Chondrocyte (in vitro differentiated cells): Measurements from ENCODE around the gene ZNF586. TPM values are rescaled to one million over a fixed set of nuclear protein-coding genes. Genes with fewer than 3 reads are reported as not detected.
"Not testable (repeated sequence)": the region's sequence is repeated elsewhere in the genome, so short reads cannot be mapped to it uniquely, and the experiment has no call there.

Experiments
- DNase-seq: peaks from one replicate; pipeline ENCODE4 v3.0.0; 2021; ENCODE audit warnings: mixed read lengths, low spot score
- H3K27ac Mint-ChIP-seq: one replicate; pipeline ENCODE4 v1.8.0; 2021; ENCODE audit warnings: mild to moderate bottlenecking, moderate library complexity, mixed read lengths; ENCODE audit not compliant: unreplicated experiment
- H3K27me3 Mint-ChIP-seq: 2 replicates; pipeline ENCODE4 v1.8.0; 2021; ENCODE audit warnings: low read depth, mixed read lengths
- H3K36me3 Mint-ChIP-seq: 2 replicates; pipeline ENCODE4 v1.8.0; 2021; ENCODE audit warnings: low read depth, mixed read lengths
- H3K4me1 Mint-ChIP-seq: 2 replicates; pipeline ENCODE4 v1.8.0; 2021; ENCODE audit warnings: low read depth, mild to moderate bottlenecking, mixed read lengths
- H3K4me3 Mint-ChIP-seq: one replicate; pipeline ENCODE4 v1.8.0; 2021; ENCODE audit warnings: mild to moderate bottlenecking, moderate library complexity, mixed read lengths; ENCODE audit not compliant: unreplicated experiment
- H3K9me3 Mint-ChIP-seq: 2 replicates; pipeline ENCODE4 v1.8.0; 2021; ENCODE audit warnings: low read depth, mixed read lengths
- CTCF ChIP-seq: fragments of 200-600 bp; sonication (generic); IDR thresholded peaks from 2 replicates; pipeline ENCODE4 v1.5.0; 2021; ENCODE audit warnings: antibody characterized with exemption, mild to moderate bottlenecking, moderate library complexity
- total RNA-seq: library from RNA; stranded (reverse); gene quantifications from 3 replicates; pipeline ENCODE4 v1.2.1, GENCODE V29; 2021

Gene ZNF586
- total RNA-seq, 1 donor from 2014 or later, result 9.8 TPM

DNA sequence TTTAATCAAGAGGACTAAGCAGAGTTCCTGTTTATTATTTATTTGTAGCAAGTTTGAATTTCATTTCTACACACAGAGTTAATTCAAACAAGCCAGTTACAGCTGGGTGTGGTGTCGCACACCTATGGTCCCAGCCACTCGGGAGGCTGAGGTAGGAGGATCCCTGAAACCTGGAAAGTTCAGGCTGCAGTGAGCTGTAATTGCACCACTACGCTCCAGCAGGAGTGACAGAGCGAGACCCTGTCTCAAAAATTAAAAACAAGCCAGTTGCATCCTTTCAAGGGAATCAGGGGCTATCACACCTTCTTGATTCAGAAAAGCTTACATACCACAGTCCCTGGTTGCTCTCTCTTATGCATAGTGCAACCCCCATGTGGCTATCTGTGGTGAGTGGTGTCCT is 19.8 kb downstream of the ZNF586 start:
- H3K36me3 Mint-ChIP-seq, result peaks cover 19% of the 10 kb centered on the region

DNA sequence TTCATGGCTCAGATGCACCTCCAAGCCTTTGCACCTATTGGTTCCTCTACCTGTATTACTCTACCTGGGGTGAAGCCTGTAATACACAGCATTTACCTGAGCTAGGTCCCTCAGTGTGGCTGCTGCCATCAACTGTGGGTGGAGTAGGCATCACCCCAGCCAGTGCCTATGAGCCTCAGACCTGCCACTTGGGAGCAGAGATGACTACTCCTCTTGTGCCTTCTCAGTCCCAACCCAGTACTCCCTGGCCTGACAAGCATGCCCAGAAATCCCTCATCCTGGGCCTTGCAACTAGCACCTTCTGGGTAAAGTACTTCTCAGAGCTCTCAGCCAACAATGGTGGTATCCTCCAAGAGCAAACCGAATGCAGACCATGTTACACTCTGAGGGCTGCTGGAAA is 27.1 kb downstream of the ZNF586 start:
- not testable (repeated sequence) for H3K4me3 Mint-ChIP-seq, H3K27me3 Mint-ChIP-seq, H3K9me3 Mint-ChIP-seq, H3K36me3 Mint-ChIP-seq, DNase-seq, H3K27ac Mint-ChIP-seq
- H3K4me1 Mint-ChIP-seq, result peaks cover 18% of the 10 kb centered on the region

More for the DNA sequence above, 19.8 kb downstream of the ZNF586 start:
- no peak for DNase-seq
- no peak for TF ChIP-seq CTCF
- Mint-ChIP-seq H3K27ac (no peak overlapping the region), H3K27me3 (no peaks in the 10 kb centered on the region), H3K4me1 (peaks cover 8% of the 10 kb centered on the region), H3K4me3 (no peak overlapping the region), H3K9me3 (peaks cover 3% of the 10 kb centered on the region)

GRCh38 chr19:57800696-57801095 is 31.2 kb downstream of the ZNF586 start:
- Mint-ChIP-seq H3K4me3 (no peak overlapping the region), H3K4me1 (peaks cover 45% of the 10 kb centered on the region)

DNA sequence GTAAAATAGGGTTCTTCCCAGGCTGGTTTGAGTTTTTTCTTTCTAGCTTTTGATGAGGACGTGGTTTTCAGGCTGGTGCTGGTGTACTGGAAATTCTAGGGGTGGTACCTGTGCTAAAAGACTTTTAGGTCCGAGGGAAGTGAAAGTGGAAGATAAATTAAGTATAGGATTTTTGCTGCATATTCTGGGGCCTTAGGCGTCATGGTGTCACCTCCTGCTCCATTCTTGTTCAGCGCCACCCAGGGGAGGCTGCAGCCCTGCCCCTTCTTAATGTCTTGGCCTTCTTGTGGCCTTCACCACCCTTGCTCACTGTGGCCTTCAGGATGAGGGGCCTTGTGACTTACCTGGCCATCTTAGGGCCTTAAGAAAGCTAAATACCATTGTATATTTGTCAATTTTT is 32.8 kb downstream of the ZNF586 start:
- Mint-ChIP-seq H3K27ac (peak overlapping the region; percentile 14), H3K36me3 (peaks cover 2% of the 10 kb centered on the region), H3K4me1 (peaks cover 52% of the 10 kb centered on the region), H3K4me3 (no peak overlapping the region), H3K27me3 (no peaks in the 10 kb centered on the region), H3K9me3 (no peaks in the 10 kb centered on the region)
- no peak for TF ChIP-seq CTCF
- DNase-seq, result no peak

More at GRCh38 chr19:57800696-57801095, 31.2 kb downstream of the ZNF586 start:
- Mint-ChIP-seq H3K36me3 (peaks cover 2% of the 10 kb centered on the region), H3K27me3 (no peaks in the 10 kb centered on the region), H3K27ac (no peak overlapping the region), H3K9me3 (no peaks in the 10 kb centered on the region)
- no peak for TF ChIP-seq CTCF
- DNase-seq, result no peak

DNA sequence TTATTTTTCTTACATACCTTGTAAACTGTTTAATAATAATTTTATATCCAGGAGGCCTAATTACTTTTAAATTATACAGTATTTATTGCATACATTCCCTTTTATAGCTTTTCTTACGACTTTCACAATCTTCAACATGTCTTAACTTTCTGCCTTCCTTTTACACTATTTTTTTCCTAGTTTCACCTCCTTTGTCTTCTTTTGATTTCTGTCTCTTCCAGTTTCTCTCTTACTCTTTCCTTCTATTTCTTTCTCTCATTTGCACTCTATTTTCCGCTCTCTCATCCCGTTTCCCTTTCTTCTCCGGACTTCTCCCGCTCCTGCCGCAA is 33.8 kb downstream of the ZNF586 start:
- TF ChIP-seq CTCF, result no peak
- Mint-ChIP-seq H3K27me3 (no peaks in the 10 kb centered on the region), H3K4me3 (peak overlapping the region; percentile 77), H3K36me3 (peaks cover 2% of the 10 kb centered on the region), H3K4me1 (peaks cover 58% of the 10 kb centered on the region), H3K27ac (peak overlapping the region; percentile 97), H3K9me3 (no peaks in the 10 kb centered on the region)
- no peak for DNase-seq

- DNase-seq, result no peak
- peak; percentile 16 for TF ChIP-seq CTCF
- peaks cover 58% of the 10 kb centered on the region for H3K4me1 Mint-ChIP-seq
Measured at GRCh38 chr19:57803594-57804325, 34.3 kb downstream of the ZNF586 start.

More at GRCh38 chr19:57803594-57804325, 34.3 kb downstream of the ZNF586 start:
- peaks cover 6% of the 10 kb centered on the region for H3K36me3 Mint-ChIP-seq
- H3K27ac Mint-ChIP-seq, result peak overlapping the region; percentile 97
- peak overlapping the region; percentile 77 for H3K4me3 Mint-ChIP-seq
- no peaks in the 10 kb centered on the region for H3K9me3 Mint-ChIP-seq
- no peaks in the 10 kb centered on the region for H3K27me3 Mint-ChIP-seq
